D341Med (cell line): ENCODE results near the gene MYO1D.
"Not testable (repeated sequence)": the region's sequence is repeated elsewhere in the genome, so short reads cannot be mapped to it uniquely, and the experiment has no call there.

ENCODE experiments used
- DNase-seq: peaks from one replicate; pipeline ENCODE4 v3.0.0; 2012; ENCODE audit warnings: low spot score

MYO1D gene

DNA sequence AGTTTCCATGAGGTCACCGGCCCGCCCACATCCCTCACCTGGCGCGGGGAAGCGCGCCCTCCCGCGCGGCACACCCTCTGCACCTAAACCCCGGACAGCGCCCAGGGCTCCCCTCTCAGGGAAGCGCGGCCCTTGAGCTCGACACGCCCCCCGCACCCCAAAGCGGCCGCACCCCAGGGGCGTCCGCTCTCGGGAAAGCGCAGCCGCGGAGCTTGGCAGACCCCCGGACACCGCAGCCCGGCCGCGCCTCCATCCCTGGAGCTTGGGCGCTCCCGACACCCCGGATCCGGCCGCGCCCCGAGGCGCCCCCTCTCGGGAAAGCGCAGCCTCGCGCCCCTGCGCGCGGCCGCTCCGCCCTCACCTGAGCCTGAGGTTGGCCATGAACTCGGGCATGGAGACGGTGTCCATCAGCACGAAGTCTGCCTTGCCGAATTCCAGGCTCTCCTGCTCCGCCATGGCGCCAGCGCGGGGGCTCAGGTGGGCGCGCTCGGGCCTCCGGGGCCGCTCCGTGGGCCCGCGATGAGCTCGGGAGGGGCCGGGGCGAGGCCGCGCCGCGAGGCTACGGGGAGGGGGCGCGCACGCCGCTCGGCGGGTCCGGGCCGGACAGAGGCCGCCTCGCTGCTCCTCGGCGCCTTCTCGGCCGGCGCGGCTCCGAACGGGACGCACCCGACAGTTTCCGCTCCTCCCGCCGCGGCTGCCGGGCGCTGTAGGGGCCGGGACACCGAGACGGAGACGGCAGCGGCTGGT lies at the start of gene MYO1D:
TSS of gene MYO1D (minus strand) at position 708 of the 747 bp plus-strand sequence. CDS start at position 456, 252 bp downstream.
- DNase-seq = peak; percentile 78

DNA sequence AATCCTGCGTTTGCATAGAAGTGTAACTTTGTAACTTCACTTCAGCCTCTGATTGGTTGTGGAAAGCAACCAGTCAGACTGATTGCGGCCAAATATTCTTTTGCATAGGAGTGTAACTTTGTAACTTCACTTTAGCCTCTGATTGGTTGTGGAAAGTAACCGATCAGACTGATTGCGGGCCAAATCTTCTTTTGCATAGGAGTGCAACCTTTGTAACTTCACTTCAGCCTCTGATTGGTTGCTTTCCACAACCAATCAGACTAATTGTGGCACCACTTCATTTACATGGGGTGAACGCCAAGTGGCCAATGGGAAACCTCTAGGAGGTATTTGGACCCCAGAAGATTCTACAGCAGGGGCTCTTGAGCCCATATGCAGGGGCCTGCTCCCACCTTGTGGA lies 49.3 kb upstream of the MYO1D start:
- no peak for DNase-seq

DNA sequence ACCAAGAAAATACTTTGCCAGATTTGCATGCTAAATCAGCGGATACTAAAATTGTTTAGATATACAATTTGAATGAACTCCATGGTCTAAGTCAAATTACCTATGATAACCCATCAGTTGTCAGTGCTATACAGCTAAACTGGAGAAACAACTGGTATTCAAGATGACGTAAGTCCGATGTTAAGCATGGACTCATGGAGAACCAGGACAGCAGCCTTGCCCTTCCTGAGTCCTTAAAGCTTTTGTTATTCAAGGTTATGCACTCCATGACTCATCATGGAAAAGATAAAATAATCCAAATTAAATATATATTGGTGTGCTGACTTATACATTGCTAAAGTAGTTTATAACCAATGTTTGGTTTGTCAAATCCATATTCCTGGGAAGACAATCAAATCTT lies 47.0 kb upstream of the MYO1D start:
- not testable (repeated sequence) for DNase-seq

DNA sequence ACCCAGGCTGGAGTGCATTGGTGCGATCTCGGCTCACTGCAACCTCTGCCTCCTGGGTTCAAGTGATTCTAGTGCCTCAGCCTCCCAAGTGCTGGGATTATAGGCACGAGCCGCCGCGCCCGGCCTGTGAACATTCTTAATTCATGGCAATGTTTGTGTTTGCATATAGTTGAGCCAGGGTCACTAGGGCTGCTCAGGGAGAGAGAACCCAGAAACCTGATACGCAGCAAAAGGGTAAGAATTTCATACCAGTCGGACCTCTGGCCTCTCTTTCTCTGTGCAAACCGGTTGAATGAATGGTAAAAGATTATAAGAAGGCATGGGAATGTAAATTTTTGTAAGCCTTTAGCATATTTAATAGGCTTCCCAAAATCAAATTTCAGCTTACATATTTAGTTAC lies 44.1 kb upstream of the MYO1D start:
- DNase-seq = no peak

DNA sequence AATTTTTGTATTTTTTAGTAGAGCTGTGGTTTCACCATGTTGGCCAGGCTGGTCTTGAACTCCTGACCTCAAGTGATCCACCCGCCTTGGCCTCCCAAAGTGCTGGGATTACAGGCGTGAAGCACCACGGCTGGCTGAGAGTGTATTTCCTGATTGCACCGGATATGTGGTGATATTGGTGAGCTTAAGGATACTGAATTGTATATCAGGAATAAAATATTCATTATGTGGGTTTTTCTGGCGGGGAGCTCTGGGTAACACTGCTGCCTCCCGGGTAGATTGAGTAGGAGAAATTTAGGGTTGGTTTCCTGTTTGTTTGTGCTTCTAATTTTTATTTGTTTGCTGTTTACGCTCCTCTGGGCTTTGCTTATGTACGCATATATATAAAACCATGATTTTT lies 43.4 kb upstream of the MYO1D start:
- DNase-seq = no peak

DNA sequence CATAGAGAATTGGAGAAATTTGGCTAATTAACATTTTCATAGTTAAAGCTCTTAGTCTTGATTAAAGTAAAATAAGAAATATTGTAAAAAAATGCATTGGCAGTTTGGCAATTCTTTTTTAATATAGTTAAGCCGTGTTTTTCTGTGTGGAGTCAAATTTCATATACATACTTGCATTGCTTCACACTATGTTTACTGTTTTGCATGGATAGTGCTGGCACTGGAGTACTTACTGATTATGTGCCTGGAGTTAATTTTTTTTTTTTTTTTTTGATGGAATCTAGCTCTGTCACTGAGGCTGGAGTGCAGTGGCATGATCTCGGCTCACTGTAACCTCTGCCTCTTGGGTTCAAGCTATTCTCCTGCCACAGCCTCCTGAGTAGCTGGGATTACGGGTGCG lies 43.0 kb upstream of the MYO1D start:
- DNase-seq = not testable (repeated sequence)

DNA sequence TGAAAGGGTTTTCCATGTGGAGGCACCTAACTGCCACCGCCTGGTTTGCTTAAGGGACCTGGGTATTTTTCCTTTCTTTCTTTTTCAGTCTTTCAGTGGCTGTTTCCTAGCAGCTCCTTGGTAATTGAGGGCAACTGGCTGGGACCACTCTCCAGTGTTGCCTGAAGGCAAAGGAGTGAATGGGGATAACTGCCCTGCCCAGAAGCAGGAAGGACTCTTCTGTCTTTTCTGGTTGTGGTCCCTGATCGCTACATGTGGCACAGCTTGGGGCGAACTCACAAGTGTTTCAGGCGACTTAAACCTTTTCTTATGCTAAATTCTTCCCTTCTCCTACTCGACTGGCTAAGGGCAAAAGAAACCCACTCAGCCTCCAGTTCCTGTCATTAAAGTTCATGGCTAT lies 40.9 kb upstream of the MYO1D start:
- no peak for DNase-seq

DNA sequence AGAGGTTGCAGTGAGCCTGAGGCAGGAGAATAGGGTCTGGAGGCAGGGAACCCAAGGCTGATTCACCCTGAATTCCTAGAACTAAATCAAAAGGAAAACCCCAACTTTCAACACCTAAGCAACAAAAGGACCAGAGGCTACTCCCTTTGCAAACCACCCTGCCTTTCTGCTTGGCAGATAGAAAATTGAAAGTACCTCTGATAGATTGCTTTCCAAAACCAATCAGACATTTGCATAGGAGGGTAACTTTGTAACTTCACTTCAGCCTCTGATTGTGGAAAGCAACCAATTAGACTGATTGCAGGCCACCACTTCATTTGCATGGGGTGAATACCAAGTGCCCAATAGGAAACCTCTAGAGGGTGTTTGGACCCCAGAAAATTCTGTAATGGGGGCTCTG lies 40.2 kb upstream of the MYO1D start:
- DNase-seq = no peak

DNA sequence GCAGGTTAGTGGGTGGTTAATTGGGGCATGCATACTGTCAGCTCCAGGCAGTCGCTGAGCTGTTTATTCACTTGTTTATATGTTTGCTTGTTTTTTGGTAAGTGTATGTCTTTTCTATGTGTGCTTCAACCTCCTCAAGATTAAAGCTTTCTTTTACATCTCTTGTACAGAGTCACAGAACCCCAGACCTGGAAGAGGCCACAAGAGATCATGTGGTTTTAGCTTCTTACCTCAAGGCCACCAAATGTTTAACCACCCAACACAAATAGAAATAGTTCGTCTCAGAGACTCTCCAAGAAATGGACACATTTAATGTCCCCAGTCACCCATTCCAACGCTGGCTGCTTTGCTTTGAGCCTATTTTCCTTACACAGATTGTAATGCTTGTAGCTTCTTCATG lies 39.2 kb upstream of the MYO1D start:
- DNase-seq = no peak

DNA sequence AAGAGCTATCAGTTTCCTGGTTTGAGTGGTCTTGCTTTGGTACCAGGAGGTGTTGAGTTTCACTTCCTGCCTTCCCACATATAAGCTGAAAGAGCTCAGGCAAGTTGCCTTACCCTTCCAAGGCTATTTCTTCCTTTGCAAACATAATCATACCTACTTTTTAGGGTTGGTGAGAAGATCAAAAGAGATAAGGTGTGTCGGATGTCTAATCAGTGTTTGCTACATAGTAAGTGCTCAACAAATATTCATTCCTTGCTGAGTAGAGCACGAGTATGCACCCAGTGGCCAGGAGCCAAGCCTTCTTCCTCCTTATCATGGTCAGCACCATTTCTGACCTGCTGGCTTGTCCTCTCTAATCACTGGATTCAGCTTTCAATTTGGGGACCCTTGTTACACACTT lies 38.3 kb upstream of the MYO1D start:
- DNase-seq = no peak

DNA sequence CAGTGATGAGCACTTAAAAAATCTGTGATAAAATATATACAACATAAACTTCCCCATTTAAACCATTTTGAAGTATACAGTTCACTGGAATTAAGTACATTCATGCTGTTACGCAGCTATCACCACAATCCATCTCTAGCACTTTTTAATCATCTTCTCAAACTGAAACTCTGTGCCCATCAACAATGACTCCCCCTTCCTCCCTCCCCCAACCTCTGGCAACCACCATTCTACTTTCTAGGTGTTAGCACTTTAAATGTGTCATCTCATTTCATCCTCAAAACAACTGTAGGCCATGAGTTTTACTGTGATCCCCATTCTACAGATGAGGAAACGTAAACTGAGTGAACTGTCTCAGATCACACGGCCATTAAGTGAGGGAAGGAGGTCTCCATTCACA lies 37.3 kb upstream of the MYO1D start:
- DNase-seq = no peak

DNA sequence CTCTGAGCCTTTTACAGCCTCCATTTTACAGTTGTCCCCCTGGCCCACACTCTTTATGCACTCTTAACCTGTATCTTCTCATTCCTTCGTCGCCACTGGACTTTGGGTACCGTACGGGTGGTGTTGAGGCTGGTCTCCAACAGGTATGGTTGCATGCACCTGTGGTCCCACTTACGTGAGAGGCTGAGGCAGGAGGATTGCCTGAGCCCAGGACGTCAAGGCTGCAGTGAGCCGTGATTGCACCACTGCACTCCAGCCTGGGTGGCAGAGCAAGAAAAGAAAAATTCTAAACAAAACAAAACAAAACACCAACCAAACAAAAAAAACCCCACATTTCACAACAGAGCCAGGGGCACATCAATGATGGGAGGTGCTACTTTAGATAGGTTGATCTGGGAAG lies 36.7 kb upstream of the MYO1D start:
- DNase-seq = no peak

DNA sequence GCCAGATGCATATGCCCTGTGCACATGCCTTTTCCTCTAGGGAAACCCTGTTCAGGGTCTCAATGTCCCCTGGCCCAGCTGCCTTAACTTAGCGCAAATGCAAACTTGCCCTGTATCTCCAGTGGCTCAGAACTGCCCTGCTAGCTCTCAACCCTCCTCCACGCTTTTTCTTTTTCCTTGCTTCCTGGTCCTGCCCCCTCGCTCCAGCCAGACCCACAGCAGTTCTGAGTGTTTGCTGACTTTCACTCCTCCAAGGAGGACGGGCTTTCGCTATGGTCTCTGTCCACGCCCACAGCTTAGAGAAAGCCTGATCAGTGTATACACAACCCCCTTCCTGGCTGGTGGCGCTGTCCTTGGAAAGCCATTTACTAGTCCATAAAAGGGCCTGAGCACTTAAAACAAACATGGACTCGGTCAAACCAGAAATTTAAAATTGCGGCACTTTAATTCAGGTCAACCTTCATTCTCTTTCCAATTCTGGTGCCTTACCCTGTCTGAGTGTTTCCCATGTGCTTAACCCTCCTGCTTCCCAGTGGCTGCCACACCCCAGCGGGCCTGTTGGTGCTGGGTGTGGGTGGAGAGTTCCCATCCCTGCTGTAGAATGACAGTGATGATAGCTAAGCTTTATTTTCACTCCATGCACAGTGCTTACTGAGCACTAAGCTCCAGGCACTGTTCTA lies 35.4 kb upstream of the MYO1D start:
- no peak for DNase-seq

DNA sequence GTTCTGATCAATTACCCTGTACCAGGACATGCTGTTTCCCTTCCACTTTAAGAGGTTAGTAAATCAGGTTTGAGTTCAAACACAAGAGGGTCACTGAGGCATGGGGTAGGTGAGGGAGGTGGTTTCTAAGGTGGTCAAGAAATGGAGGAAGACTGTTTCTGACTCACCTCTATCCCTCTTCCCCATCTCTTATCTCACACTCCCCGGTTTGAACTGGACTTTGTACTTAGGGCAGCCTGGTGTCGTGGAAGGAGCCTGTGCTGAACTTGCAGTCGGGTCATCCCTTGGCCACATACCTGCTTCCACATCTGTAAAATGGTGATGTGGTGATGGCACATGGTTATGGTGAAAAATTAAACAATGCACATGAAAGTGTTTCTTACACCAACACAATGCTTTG lies 33.8 kb upstream of the MYO1D start:
- no peak for DNase-seq

DNA sequence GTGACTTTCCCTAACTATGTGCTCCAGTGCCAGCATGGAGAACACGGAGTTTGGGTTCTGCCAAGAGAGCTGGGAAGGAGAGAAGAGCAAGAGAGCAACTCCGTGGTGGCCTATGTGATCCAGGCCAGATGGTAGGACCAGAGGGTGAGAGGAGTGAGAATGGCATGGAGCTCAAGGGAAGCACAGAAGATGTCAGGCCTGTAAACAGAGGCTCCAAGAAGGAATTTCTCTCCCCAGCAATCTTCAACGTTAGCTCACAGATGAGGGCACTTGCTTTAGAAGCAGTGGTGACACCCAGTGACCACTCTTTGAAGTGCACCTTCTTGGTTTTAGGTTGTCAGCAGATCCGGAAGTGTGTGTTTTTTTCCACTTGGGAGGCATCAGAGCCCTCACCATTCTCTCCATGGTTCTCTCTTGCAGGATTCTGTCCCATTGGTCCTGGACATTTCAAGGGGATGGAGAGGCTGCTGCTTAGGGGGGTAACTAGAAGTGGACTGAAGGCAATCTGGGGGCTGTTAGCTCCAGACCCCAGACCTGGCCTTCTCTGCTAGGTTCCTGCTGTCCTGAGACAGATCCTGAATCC lies 33.0 kb upstream of the MYO1D start:
- DNase-seq = peak; percentile 72

DNA sequence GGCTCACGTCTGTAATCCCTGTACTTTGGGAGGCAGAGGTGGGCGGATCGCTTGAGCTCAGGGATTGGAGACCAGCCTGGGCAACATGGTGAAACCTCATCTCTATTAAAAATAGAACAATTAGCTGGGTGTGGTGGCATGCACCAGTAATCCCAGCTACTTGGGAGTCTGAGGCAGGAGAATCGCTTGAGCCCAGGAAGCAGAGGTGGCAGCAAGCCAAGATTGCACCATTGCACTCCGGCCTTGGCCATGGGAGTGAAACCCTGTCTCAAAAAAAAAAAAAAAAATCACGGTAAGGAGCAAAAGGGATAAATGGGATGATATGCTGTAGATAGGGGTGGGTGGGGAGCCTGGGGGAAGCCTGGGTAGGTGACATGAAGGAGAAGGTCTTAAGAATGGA lies 30.7 kb upstream of the MYO1D start:
- no peak for DNase-seq

DNA sequence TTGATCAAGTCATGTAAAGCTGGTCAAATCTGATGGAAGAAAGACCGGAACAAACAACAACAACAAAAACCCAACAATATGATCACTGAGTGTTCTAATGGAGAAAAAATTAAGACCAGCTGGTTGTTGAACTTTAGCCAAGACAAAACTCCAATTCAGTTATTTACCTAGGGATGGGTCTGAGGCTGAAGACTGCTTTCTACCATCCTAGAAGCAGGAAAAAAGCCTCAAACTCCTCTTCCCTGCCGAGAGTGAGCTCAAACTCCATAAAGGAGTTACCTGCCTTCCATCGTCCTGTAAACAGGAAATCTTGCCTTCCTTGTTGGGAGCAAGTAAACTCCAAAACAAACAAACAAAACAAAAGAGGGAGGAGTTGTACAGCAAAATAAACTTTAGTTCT lies 28.0 kb upstream of the MYO1D start:
- no peak for DNase-seq

DNA sequence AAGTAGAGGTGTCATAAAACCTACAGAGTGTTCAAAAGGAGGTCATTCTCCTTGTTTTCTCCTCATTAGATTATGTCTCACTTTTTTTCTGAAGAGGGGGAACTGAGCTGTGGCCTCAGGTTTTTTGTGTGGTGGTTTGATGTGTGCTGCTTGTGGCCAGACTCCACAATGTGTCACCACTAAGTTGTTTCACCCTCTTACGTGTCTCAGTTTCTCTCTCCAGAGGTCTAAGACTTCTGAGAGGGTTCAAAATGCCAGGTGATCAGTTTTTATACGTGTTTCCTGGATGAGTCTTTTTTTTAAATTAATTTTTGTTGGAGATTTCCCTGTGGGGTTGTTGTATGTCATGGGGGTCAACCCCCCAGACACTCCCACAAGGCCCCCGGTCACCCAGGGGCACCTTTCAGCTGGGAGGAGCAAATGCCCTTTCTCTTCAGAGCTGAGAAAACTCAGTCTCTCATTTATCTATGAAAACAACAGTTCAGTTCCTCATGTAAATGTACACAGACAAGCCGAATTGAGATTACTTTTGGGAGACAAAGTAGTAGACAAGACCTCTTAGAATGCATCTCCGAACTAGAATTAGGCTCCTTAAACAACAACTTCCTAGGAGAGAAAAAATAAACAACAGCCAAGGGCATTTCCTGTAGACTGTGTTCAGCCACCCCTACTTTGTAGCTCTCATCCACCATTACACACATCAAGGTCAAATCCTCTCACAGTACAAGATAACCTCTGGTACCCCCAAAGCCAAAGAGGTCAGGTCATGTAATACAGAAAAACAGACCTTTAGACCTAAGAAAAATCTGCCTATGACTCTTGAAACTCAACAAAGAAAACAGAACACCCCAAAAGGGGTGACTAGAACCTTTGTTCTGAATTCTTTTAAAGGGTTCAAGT lies 27.1 kb upstream of the MYO1D start:
- no peak for DNase-seq

DNA sequence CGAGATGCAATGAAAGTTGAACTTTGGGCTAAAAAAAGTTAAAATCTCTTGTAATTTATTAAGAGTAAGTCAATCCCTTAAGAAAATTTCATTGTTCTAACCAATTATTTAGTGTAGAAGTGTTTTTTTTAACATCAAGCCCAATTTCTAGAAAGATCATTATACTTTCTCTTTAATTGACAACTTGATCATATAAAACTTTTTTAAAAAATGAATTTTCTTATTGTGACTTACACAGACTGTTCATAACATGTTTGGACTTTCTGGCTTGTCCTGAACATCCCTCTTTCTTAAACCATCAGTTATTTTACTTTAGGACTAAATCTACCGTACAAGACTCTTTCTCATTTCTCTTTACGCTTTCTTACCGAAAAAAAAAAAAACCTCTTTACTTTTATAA lies 24.8 kb upstream of the MYO1D start:
- DNase-seq = no peak

DNA sequence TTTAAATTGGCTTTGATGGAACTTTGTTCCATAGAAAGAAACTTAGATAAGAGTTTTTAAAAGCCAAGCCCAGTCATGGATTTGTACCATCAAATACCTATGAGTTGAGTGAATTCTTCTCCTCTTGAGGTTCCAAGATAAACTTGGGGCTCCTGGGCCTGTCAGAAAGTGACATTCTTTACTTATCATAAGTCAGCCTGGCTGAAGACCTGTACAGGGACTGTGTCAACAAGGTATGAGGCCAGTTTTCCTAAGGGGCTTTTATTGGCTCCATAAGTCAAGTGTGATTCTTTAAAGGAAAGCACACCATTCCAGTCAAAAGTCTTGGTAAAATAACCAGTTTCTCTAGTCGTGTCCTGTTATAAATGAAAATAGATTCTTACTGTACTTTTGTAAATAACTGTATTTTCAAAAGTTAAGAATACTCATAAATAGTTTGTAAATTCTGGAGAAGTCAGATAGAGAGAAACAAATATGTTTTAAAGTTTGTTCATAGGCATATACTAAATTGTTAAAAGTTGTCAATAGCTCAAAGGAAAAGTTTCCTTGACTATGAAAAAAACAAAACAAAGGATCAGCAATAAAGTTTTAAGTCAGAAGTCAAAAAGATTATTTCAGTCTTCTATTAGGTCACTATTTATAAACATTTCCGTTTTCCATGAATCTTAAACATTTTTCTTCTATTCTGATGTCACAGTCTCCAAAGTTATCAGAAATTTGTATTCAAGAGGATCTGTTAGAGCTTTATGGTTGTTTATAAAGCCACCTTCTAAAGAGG lies 22.5 kb upstream of the MYO1D start:
- DNase-seq = no peak

DNA sequence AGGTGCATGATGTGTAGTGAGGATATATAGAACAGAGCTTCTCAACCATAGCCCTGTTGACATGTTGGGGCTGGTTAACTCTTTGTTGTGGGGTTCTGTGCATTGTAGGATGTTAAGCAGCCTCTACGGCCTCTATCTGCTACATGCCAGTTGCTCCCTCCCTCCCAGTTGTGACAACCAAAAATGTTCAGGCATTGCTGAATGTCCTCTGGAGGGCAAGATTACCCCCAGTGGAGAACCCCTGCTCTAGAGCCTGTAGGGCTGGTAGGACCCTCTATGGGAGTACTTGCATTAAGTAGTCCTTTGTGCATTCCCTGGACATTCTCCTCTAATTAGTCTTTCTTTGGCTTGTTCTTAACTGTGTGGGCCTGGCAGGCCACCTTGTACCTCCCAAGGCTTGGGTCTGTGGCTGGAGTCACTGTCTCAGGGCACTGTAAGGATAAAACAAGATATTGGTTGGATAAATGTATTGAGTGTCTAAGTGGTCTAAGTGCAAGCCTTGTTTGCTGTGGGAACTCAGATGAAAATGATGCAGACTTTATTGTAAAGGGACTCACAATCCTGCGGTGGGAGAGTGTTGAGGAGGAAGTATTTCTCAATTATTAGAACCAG lies 19.8 kb upstream of the MYO1D start:
- no peak for DNase-seq
